T-helper 1 cell treated with Interleukin-12 subunit alpha and Interleukin-12 subunit beta and Interleukin-4 antibody, amounts not matched to agents 30 ng/mL and 1 ng/mL, for 36 hours (primary cell): ENCODE data around the gene ASB16. TPM values are rescaled to one million over a fixed set of nuclear protein-coding genes. Genes with fewer than 3 reads are reported as not detected.
"Not testable (repeated sequence)": the region's sequence is repeated elsewhere in the genome, so short reads cannot be mapped to it uniquely, and the experiment has no call there.

Source experiments
- intact Hi-C: fragments of 100-400 bp; cut with micrococcal nuclease; formaldehyde crosslinking; loops from one replicate; pipeline ENCODE4 v1.15.1; 2024
- total RNA-seq: library from RNA; stranded (reverse); gene quantifications from 2 replicates; pipeline ENCODE4 v1.2.3, GENCODE V29; 2022

ASB16 gene
- total RNA-seq, 1 donor from 2014 or later, result not detected

DNA sequence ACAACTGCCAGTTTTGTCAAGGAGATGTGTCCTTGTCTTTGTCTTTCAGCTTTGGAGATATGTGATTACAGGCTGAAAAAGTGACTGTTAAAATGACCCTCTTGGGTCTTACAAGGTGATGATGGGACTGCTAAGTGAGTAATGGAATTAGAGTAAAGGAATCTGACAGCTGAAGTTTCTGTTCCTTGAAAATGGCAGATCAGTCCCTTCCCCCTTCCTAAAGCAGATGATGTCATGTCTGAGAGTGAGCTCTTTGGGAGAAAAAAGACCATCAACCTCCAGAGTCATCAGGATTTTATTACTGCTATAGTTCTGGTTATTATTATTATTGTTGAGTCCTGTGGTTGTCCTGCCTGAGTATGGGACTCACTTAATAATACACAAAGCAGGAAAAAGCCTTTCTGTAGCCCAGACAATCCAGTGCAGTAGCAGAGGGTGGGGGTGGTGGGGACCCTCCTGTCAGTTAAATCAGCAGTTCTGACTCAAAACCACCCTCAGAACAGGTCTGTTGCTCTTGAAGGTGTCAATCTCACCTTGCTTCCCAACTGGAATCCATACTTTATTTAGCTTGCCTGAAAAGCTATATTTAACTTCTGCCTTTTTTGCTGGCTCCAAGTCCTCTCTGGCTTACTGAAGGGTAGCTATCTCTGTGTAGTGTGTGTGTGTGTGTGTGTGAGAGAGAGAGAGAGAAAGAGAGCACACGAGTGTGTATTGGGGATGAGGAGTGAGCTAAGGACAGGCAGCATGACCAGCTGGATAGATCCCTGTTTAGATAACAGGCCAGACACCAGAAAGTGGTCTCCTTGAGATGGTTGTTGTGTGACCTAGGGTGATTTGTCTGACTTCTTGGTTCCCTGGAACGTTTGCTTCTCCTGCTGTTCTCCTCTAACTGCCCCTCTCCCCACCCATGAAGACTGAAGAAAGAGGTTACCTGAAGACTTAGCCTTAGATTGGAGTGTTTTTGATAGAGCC lies 23.8 kb upstream of the ASB16 start:
- intact Hi-C loops, result no loop called here

DNA sequence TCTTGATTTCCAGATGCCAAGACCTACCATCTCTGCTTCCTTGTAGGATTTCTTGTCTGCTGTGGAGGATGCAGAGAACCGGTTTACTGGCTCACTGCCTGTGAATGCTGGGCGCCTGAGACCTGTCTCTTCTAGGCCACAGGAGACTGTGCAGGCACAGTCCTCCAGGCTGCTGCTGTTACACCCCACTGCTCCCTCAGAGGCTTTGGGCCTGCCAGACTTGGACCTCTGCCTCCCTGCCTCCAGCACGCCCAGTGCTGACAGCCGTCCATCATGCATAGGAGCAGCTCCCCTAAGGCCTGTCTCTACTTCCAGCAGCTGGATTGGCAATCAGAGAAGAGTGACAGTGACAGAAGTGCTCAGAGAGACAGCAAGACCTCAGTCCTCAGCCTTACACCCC lies 22.7 kb upstream of the ASB16 start:
- intact Hi-C loops, result no loop called here

DNA sequence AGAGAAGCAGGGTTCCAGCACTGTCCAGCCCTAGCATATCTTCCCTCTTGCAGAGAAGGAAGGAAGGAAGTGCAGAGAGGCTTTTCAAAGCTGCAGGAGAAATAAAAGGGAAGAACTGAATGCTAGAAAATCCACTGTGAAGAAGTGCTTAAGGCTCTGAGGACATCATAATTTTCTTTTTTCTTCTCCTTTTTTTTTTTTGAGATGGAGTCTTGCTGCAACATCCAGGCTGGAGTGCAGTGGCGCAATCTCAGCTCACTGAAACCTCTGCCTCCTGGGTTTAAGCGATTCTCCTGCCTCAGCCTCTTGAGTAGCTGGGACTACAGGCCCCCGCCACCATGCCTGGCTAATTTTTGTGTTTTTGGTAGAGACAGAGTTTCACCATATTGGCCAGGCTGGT lies 21.4 kb upstream of the ASB16 start:
- intact Hi-C loops, result not testable (repeated sequence)

DNA sequence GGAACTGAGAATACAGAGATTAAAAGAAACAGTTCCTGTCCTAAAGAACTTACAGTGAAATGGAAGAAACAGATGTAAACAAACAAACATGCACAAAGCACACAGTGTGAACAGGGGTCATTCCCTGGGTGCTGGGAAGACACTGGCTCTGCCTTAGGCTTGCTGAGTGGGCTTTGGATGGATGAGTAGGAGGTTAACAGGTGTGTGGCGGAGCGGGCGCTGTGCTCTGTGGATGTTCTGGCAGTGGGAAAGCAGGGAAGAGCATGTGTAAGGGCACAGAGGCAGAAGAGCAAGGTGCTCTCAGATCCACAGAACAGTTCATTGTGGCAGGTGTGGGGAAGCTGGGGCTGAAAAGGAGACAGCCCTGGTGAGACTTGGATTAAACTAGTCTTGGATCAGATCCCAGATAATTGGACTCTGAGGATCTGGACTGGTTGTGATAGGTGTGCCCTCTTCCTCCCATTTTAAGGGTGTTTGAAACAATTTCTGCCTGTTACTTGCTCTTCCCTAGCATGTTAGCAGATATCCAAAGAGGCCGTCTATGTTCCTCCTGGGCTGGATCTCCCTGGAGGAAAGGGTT lies 20.7 kb upstream of the ASB16 start:
- intact Hi-C loops, result no loop called here

DNA sequence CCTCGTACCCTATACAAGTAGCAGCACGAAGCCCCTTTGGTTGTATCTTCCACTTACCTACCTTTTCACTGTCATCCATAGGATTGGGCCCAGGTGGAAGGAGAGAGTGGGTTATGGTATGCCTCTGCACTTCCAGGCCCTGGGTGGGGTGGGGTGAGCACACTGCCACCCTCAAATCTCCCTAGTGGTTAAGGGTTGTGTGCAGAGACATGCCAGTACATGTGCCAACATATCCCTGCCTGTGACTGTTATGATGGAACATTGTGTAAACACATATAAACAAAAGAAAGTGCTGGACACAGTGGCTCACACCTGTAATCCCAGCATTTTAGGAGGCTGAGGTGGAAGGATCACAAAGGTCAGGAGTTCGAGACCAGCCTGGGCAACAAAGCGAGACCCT lies 17.6 kb upstream of the ASB16 start:
- intact Hi-C loops, result no loop called here

DNA sequence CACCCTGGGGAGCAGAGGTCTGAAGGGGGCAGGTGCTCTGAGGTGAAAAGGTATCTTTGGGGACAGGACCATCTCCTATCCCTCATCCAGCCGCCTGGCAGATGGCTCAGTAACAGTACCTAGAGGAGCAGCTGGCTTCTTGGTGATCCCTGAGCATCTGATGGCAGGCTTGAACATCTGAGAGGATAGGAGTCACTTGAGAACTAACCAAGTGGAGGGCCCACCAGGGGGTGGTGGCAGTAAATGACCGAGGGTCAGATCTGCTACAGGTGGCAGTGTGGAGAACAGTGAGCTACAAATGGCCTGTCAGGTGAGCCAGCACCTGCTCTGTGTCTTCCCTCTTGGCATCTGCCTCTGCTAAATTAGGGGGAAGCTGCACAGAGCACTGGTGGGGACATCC lies 15.0 kb upstream of the ASB16 start:
- intact Hi-C loops, result no loop called here

DNA sequence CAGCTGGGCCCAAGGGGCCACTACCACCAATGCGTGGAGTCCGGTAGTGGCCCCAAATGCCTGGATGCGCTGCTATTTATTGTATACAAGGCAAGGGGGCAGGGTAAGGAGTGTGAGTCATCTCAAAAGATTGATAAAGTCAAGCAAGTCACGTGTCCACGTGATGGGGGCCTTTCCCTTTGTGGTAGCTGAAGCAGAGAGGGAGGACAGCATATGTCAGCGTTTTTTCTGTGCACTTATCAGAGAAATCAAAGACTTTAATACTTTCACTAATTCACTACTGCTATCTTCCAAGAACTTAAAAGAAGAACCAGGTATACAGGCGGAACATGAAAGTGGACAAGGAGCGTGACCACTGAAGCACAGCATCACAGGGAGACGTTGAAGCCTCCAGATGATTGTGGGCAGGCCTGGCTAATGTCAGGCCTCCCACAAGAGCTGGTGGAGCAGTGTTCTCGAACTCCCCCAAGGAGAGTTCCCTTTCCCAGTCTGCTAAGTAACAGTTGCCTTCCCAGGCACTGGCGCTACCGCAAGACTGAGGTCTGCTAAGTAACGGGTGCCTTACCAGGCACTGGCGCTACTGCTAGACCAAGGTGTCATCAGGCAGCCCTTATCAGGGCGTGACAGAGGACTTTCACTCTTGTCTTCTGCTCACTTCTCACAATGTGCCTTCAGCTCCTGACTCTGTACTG lies 10.8 kb upstream of the ASB16 start:
- intact Hi-C loops, result no loop called here

DNA sequence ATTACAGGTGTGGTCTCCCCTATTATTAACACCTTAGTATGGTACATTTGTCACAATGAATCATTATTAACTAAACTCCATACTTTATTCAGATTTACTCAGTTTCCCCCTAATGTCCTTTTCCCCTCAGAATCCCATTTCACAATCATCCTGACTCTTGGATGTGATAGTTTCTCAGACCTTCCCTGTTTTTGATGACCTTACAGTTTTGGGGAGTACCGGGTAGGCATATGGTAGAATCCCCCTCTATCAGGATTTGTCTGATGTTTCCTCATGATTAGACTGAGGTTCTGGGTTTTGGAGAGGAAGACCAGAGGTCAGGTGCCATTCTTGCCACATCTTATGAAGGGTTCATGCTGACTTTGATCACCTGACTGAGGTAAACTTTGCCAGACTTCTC lies 6.0 kb upstream of the ASB16 start:
- intact Hi-C loops, result no loop called here

DNA sequence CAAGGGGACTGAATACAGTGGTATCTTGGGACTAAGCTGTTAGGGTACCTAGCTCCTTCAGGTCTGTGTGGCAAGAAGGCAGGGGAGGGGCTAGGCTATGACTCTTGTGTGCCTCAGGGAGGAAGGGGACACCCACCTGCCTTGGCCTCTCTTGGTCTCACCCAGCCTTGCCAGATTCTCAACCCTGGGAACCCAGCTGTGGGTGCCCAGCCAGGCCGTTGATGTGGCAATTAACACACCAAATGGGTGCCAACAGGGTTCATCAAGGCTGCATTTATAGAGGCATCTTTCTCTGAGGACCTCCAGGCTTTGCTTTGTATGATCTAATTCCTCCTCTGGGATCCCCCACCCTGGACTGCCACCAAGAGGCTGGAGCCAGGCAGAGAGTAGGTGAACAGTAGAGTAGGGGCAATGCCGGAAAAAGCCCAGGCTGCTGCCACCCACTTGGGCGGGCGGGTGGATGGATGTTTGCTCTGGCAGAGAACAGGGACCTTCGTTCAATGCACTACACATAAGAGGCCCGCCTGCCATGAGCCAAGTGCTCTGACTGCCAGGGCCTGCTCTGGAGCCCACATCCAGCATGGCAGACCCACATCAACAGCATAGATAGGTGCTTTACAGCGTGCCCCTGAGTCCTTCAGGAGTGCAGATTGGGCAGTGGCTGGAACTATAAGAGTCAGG lies 3.2 kb upstream of the ASB16 start:
- intact Hi-C loops, result no loop called here

DNA sequence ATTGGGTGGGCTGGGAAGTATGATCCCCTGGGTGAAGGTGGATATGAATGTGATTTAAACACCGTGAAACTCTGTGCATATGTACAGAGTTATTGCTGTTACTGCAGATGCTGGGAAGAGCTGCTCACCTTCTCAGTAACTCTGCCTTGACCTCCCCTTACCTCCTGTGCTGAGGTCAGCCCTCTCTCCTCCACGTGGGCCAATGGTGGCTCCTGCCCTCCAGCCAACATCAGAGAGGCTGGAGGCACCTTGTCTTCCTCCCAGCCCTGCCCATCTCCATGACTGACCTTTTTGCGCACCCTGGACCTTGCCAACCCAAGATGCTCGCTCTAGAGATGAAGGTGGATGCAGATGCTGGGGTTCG lies 387 bp upstream of the ASB16 start:
- intact Hi-C loops, result no loop called here

DNA sequence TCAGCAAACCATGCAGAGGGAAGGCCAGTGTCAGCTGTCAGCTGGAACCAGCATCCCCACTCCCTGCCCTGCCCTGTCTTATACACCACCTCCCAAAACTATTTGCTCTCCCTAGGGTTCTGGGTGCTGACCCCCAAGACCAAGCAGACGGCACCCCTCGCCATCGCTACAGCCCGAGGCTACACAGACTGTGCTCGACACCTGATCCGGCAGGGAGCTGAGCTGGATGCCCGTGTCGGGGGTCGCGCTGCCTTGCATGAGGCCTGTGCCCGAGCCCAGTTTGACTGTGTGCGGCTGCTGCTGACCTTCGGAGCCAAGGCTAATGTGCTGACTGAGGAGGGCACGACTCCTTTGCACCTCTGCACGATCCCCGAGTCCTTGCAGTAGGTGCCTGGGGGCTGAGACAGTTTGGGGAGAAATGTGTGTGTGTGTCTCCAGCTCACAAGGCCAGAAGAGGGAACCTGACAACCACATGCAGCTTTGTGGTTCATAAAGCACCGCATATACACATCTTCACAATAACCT lies 1.5 kb downstream of the ASB16 start:
- intact Hi-C loops, result no loop called here

DNA sequence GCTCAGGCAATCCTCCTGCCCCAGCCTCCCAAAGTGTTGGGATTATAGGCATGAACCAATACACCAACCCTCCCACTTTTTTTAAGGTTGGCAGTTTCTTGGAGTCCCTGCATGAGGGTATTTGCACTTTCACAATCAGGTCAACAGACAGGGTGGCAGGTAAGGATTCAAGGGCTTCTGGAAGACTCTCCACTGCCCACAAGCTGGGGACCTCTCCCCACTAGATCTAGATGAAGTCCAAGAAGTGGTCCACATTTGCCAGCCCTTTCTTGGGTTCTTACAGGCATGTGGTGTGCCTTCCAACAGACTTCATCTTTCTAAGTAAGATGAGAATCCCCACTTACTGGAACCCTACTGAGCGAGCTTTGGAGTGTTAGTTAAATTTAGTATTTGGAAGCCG lies 3.9 kb downstream of the ASB16 start:
- intact Hi-C loops, result no loop called here

DNA sequence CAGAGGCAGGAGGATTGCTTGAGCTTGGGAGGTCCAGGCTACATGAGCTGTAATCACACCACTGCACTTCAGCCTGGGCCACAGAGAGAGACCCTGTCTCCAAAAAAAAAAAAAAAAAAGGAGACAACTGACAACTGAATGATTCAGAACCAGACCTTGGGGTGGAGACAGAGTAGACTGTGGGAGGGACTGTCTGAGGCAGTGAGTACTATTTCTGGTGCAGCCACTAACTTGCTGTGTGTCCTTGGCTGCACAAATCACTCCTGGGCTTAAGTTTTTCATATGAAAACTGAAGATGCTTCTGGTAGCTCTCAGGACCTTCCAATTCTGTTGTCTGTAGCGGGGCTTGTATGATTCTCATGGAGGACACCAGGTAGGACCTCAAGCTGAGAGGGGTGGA lies 5.8 kb downstream of the ASB16 start:
- intact Hi-C loops, result no loop called here

DNA sequence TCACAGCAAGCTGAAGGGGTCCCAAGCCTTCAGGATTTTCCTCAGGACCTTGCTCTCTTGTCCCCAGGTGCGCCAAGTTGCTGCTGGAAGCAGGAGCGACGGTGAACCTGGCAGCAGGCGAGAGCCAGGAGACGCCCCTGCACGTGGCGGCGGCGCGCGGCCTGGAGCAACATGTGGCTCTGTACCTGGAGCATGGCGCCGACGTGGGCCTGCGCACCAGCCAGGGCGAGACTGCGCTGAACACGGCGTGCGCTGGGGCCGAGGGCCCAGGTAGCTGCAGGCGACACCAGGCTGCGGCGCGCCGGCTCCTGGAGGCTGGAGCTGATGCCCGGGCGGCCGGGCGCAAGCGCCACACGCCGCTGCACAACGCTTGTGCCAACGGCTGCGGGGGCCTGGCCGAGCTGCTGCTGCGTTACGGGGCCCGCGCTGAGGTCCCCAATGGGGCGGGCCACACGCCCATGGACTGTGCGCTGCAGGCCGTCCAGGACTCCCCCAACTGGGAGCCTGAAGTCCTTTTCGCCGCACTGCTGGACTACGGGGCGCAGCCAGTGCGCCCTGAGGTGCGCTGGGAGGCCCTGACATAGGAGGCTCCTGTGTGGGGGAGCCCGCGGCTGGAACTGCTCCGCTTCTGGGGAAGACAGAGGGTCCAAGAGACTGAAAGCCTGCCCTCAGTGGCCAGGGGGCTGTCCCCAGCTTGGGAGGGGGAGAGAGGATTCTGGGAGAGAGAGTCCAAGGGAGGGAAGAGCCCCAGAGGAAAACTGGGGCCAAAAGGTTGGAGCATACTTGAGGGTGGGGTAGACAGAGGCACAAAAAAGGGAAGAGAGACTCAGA lies 6.4 kb downstream of the ASB16 start:
- intact Hi-C loops, result no loop called here

DNA sequence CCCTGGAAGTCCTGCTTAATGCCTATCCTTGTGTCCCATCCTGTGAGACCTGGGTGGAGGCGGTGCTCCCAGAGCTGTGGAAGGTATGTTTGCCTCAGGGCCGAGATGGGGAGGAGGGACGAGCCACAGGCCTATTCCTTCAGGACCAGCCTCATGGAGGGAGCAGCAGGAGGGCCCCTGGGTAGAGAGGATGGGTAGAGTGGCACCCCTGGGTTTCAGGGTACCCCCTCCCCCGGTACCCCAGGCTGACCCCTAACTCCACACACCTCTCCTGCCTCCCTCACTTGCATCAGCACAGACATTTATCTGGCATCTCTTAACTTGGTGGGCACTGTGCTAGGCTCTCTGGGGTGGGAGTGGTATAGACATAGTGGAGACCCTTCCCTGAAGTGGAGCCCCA lies 7.1 kb downstream of the ASB16 start:
- intact Hi-C loops, result no loop called here

DNA sequence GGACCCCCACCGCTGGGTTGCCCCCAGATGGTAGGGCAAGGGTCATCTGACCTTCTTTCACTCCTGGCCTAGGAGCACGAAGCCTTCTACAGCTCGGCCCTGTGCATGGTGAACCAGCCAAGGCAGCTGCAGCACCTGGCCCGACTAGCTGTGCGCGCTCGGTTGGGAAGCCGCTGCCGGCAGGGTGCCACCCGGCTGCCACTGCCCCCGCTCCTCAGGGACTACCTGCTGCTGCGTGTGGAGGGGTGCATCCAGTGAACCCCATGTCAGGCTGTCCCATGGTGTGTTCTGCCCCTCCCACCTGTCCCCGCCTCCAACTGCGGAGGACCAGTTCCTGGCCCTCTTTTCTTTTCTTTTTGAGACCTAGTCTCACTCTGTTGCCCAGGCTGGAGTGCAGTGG lies 7.6 kb downstream of the ASB16 start:
- intact Hi-C loops, result no loop called here

DNA sequence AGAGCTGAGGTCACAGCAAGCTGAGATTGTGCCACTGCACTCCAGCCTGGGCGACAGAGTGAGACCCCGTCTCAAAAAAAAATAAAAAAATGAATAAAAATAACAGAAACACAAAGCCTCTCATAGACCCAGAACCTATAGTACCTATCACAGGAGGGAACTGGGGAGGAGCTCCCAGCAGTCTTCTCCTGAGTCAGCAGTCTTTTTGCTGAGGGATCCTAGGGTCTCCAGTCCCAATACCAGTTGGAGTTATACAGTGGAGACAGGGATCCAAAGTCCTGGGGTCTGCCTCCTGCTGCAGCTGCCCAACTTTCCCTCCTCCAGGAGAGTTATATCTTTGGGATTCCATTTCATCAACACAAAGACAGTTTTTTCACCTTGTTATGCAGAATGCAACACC lies 12.5 kb downstream of the ASB16 start:
- intact Hi-C loops, result no loop called here

DNA sequence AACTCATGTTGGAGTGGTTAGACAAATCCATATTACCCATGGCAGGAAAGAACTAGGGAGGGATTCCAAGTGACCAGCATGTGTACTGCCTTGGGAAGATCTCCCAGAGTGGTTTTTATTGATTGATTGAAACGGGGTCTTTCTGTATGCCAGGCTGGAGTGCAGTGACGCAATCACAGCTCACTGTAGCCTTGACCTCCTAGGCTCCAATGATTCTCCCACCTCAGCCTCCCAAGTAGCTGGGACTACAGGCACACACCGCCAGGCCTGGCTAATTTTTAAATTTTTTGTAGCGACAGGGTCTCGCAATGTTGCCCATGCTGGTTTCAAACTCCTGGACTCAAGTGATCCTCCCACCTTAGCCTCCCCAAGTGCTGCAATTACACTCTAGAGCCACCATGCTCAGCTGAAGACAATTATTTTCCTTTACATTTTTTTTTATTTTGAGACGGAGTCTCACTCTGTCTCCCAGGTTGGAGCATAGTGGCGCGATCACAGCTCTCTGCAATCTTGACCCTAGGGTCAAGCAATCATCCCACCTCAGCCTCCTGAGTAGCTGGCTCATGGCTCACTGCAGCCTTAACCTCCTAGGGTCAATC lies 13.8 kb downstream of the ASB16 start:
- intact Hi-C loops, result no loop called here

DNA sequence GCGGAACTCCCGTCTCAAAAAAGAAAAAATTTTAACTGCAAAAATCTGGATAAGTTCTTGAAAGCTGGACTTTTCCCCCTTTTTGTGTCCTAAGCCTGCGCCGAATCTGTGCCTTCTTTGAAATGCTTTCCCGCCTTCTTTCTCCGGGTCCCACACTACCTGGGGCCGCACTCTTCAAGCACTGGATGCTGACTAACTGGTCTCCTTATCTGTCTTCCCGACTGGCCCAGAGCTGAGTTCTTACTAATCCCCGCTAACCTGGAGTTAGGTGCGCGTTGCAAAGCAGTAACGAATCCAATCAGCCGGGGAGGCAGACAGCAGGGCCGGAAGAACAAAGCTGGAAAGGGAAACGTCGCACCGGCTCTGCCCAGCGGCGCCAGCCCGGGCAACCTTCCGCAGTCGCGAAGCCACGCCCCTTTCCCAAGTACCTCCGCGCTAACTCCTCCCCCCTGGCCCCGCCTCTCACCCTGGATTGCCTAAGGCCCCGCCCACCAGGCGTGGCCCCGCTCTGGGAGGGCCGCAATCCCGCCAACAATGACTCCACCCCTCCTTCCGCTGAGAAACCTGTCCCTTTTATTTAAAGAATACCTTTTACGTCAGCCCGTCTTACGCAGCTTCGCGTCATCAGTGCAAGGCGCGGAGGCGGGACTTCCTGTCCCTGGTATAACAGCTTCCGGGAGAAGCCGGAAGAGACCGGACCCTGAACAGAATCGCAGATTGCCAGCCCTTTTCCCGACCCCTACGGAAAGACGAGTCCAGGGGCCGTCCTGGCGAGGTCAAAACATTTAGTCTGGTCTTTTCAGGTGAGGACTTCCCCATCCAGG lies 16.0 kb downstream of the ASB16 start, which contains the start of gene TMUB2:
TMUB2 (plus strand) TSS at position 666 of the 824 bp plus-strand sequence. CDS start 737 bp downstream, outside the sequence.
- intact Hi-C loops, result loop anchor here (1.0 to 2.0 kb wide), 13 partner anchors 12 to 1131 kb away; partner anchors contain the start of genes G6PC3, HDAC5, HROB and LSM12
